RWPE1 (cell line): ENCODE data around the gene SOAT2.

Experiments
- CTCF ChIA-PET: fragments of 350-600 bp; sonication (Branson Sonifier 250); formaldehyde crosslinking; extraction: SDS; loops from one replicate; lab custom pipeline; 2021; lab: Yijun Ruan, JAX
- POLR2A ChIA-PET: fragments of 400-600 bp; formaldehyde crosslinking; extraction: SDS; loops from one replicate; lab custom pipeline; 2020; ENCODE audit warnings: antibody characterized with exemption; ENCODE audit not compliant: low non-redundant PET; lab: Yijun Ruan, JAX
- DNase-seq: peaks from one replicate; pipeline ENCODE4 v3.0.0; 2012; ENCODE audit warnings: low spot score
- H3K27ac ChIP-seq: fragments of 450-650 bp; 2 replicates; pipeline ENCODE4 v1.5.1; 2017
- TF ChIP-seq, protein P1 (sequence below): fragments of 450-650 bp; conservative IDR thresholded peaks from 2 replicates; pipeline ENCODE4 v1.5.1; 2017; ENCODE audit warnings: low read depth, mild to moderate bottlenecking

SOAT2 gene

DNA sequence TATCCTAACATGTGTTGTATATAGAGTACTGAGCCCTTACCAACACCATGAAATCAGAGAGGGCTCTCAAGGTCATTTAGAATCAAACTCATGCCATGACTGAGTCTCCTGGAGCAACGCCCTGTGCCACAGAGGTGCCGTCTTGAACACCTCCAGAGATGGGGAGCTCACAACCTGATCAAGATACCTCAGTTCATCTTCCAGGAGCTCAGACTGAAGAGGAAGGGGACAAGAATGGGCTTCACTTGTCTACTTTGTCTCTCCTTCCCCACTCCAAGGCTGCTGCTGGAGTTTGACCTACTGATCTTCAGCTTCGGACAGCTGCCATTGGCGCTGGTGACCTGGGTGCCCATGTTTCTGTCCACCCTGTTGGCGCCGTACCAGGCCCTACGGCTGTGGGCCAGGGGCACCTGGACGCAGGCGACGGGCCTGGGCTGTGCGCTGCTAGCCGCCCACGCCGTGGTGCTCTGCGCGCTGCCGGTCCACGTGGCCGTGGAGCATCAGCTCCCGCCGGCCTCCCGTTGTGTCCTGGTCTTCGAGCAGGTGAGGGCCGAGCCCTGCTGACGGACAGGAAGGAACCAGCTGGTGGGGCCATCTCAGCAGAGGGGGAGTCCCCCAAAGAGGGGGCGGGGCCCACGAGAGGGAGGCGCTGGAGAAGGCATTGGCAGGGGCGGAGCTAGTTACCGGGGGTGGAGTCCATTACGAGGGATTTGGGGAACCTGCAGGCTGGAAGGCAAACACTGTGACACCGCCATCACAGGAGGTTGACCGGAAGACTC, 12.0 kb downstream of the SOAT2 start:
- TF ChIP-seq, protein P1, sequence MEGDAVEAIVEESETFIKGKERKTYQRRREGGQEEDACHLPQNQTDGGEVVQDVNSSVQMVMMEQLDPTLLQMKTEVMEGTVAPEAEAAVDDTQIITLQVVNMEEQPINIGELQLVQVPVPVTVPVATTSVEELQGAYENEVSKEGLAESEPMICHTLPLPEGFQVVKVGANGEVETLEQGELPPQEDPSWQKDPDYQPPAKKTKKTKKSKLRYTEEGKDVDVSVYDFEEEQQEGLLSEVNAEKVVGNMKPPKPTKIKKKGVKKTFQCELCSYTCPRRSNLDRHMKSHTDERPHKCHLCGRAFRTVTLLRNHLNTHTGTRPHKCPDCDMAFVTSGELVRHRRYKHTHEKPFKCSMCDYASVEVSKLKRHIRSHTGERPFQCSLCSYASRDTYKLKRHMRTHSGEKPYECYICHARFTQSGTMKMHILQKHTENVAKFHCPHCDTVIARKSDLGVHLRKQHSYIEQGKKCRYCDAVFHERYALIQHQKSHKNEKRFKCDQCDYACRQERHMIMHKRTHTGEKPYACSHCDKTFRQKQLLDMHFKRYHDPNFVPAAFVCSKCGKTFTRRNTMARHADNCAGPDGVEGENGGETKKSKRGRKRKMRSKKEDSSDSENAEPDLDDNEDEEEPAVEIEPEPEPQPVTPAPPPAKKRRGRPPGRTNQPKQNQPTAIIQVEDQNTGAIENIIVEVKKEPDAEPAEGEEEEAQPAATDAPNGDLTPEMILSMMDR = no peak
- H3K27ac ChIP-seq = no peak overlapping the region
- DNase-seq = no peak
- CTCF ChIA-PET = interaction anchor here (0.6 kb wide), 1 partner anchor 310 kb away, joined by 3 read pairs; no protein-coding TSS in a partner anchor
- POLR2A ChIA-PET = interaction anchor here (0.5 kb wide), 1 partner anchor 21 kb away, joined by 5 read pairs; no protein-coding TSS in a partner anchor

DNA sequence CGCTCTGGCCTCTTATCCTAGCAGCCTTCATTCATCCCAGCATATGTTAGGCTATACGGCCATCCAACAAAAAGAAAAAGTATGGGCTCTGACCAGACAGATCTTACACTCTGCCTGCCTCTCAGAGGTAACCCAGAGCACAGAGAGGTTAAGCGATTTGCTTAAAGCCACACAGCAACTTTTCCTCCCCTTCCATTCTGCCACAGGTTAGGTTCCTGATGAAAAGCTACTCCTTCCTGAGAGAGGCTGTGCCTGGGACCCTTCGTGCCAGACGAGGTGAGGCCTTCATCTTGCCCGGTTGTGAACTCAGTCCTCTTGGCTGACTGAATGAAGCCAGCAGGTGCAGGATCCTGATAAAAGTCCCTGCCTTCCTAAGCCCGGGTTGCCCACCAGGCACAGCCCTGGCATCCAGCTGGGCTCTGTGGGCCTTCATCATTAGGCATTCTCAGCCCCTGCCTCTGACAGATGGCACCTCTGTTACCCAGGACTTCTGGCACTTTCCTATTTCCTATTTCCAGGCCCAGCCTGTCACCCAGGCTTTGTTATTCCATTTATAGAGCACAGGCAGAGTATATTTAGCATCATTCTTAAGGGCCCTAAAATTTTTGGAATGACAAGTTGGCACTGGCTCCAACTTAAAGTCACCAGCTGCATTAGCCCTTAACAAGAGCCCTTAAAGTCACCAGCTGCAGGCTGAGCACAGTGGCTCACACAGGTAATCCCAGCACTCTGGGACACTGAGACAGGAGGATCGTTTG, 12.8 kb downstream of the SOAT2 start:
- no peak for DNase-seq
- POLR2A ChIA-PET = interaction anchor here (0.5 kb wide), 1 partner anchor 20 kb away, joined by 5 read pairs; no protein-coding TSS in a partner anchor
- TF ChIP-seq, protein P1 = no peak
- no peak overlapping the region for H3K27ac ChIP-seq
- CTCF ChIA-PET = interaction anchor here (0.6 kb wide), 2 partner anchors 16 to 209 kb away, joined by 3 to 4 read pairs; no protein-coding TSS in a partner anchor

DNA sequence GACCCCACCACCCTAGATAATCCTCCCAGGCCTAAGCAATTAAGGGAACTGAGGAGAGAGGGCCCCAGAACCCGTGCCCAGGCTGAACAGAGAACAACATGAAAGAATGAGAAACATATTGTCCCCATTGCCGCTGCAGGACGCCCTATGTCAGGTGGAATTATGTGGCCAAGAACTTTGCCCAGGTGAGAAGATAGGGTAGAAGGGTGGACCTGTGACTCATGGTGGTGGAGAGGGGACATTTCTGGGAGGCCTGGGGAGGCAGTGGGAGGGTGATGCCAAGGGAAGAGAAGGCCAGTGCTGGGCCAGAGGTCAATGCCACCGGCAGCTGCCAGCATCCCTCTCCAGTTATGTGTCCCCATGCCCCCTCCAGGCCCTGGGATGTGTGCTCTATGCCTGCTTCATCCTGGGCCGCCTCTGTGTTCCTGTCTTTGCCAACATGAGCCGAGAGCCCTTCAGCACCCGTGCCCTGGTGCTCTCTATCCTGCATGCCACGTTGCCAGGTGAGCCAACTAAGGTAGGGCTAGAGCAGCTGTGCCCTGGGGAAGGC, 15.5 kb downstream of the SOAT2 start:
- TF ChIP-seq, protein P1 = no peak
- CTCF ChIA-PET = interaction anchor here (1.1 kb wide), 1 partner anchor 53 kb away, joined by 3 read pairs; no protein-coding TSS in a partner anchor
- H3K27ac ChIP-seq = no peak overlapping the region
- POLR2A ChIA-PET = no interaction called here
- DNase-seq = no peak

DNA sequence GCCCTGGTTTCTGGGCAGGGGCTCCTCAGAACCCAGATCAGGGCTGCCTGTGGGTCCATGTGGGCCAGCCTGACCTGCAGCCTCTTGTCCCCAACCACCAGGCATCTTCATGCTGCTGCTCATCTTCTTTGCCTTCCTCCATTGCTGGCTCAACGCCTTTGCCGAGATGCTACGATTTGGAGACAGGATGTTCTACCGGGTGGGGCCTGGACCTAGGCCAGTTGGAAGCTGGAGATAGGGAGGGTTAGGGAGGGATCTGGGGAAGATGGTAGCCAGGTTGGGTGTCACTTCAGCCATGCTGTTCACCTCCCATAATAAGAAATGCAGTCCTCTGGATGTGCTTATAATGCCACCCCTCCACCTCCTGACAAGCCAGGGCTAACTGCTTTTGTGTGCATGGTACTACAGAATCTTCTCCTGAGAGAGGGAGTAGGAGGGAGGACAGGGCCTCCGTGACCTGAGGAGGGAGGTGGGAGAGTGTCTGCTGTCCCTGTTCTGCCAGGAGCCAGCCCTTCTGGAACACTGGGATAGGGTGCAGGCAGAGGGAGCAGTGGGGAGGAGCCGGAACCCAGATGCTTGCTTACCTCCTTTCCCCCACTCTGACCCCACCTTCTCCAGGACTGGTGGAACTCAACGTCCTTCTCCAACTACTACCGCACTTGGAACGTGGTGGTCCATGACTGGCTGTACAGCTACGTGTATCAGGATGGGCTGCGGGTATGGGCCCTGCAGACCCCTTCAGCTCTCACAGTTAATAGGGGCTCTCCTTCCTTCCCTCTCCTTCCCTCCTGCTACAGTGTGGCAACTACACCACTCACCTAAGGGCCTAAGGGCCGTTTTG, 17.6 kb downstream of the SOAT2 start:
- no peak overlapping the region for H3K27ac ChIP-seq
- ChIA-PET POLR2A (no interaction called here), CTCF (no interaction called here)
- DNase-seq = no peak
- TF ChIP-seq, protein P1 = no peak

DNA sequence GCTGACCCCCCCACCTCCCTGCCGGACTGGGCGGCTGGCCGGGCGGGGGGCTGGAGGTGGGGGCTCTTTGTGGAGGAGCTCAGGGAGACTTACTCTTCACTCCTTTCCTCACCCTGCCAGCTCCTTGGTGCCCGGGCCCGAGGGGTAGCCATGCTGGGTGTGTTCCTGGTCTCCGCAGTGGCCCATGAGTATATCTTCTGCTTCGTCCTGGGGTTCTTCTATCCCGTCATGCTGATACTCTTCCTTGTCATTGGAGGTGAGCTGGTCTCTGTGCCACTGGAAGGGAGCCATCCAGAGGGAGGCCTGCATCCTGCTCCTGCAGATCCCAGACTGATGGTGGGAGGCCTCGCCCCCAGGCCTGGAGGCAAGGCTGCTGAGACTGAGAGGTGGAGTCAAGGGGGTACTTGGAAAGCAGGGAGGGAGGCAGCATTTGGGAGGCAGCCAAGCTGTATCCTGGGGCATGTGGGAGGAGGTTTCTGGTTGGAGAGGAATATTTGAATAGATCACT, 19.7 kb downstream of the SOAT2 start:
- no peak overlapping the region for H3K27ac ChIP-seq
- TF ChIP-seq, protein P1 = no peak
- ChIA-PET POLR2A (no interaction called here), CTCF (interaction anchor here (0.6 kb wide), 1 partner anchor 120 kb away, joined by 3 read pairs; no protein-coding TSS in a partner anchor)
- no peak for DNase-seq
